Karpas-422 (cell line): ENCODE data around the gene AK8. TPM values are rescaled to one million over a fixed set of nuclear protein-coding genes. Genes with fewer than 3 reads are reported as not detected.

Source experiments
- DNase-seq: peaks from one replicate; pipeline ENCODE4 v3.0.0-alpha.2; 2015
- H2AFZ ChIP-seq: fragments of 200-600 bp; sonication (generic); 2 replicates; pipeline ENCODE4 v1.6.1; 2014; ENCODE audit warnings: antibody characterized with exemption, low read length, mixed read lengths
- H3K27ac ChIP-seq: fragments of 200-600 bp; sonication (generic); 2 replicates; pipeline ENCODE4 v1.5.1; 2014; ENCODE audit warnings: mild to moderate bottlenecking, low read length, moderate library complexity
- H3K27me3 ChIP-seq: fragments of 200-600 bp; sonication (generic); 2 replicates; pipeline ENCODE4 v1.6.1; 2014; ENCODE audit warnings: low read length, mixed read lengths
- H3K36me3 ChIP-seq: fragments of 200-600 bp; sonication (generic); 2 replicates; pipeline ENCODE4 v1.6.1; 2014; ENCODE audit warnings: low read length, mixed read lengths; ENCODE audit not compliant: insufficient read depth
- H3K4me1 ChIP-seq: fragments of 200-600 bp; sonication (generic); 2 replicates; pipeline ENCODE4 v1.6.1; 2014; ENCODE audit warnings: mild to moderate bottlenecking, low read length, mixed read lengths
- H3K4me2 ChIP-seq: fragments of 200-600 bp; sonication (generic); 2 replicates; pipeline ENCODE4 v1.6.1; 2014; ENCODE audit warnings: low read length, low read depth, mild to moderate bottlenecking; ENCODE audit not compliant: poor library complexity, severe bottlenecking
- H3K4me3 ChIP-seq: fragments of 200-600 bp; sonication (generic); 2 replicates; pipeline ENCODE4 v1.5.1; 2014; ENCODE audit warnings: mild to moderate bottlenecking, antibody characterized with exemption, low read length, mixed read lengths
- H3K79me2 ChIP-seq: fragments of 200-600 bp; sonication (generic); 2 replicates; pipeline ENCODE4 v1.6.1; 2014; ENCODE audit warnings: mild to moderate bottlenecking, low read length, mixed read lengths
- H3K9ac ChIP-seq: fragments of 200-600 bp; sonication (generic); 2 replicates; pipeline ENCODE4 v1.6.0; 2014; ENCODE audit warnings: low read length
- H3K9me2 ChIP-seq: fragments of 200-600 bp; sonication (generic), shearing (Covaris generic); replicated peaks from 2 replicates; pipeline ENCODE4 v1.6.0; 2014; ENCODE audit warnings: mild to moderate bottlenecking, low read length, moderate library complexity; ENCODE audit not compliant: insufficient read depth
- H3K9me3 ChIP-seq: fragments of 300-700, 200-600 bp; sonication (generic); 2 replicates; pipeline ENCODE4 v1.6.1; 2014; ENCODE audit warnings: low read length, mixed read lengths
- H4K20me1 ChIP-seq: fragments of 200-600 bp; sonication (generic); 2 replicates; pipeline ENCODE4 v1.6.1; 2014; ENCODE audit warnings: mild to moderate bottlenecking, antibody characterized with exemption, low read length, low read depth; ENCODE audit not compliant: insufficient read depth
- total RNA-seq: library from RNA; depleted of rRNA; stranded (reverse); fragments of >200 nt; shearing (Covaris generic); gene quantifications from 2 replicates; pipeline ENCODE4 v1.2.3, GENCODE V29; 2014; ENCODE audit warnings: low replicate concordance

The AK8 gene
- total RNA-seq, 1 experiment from 2014 or later = not detected

DNA sequence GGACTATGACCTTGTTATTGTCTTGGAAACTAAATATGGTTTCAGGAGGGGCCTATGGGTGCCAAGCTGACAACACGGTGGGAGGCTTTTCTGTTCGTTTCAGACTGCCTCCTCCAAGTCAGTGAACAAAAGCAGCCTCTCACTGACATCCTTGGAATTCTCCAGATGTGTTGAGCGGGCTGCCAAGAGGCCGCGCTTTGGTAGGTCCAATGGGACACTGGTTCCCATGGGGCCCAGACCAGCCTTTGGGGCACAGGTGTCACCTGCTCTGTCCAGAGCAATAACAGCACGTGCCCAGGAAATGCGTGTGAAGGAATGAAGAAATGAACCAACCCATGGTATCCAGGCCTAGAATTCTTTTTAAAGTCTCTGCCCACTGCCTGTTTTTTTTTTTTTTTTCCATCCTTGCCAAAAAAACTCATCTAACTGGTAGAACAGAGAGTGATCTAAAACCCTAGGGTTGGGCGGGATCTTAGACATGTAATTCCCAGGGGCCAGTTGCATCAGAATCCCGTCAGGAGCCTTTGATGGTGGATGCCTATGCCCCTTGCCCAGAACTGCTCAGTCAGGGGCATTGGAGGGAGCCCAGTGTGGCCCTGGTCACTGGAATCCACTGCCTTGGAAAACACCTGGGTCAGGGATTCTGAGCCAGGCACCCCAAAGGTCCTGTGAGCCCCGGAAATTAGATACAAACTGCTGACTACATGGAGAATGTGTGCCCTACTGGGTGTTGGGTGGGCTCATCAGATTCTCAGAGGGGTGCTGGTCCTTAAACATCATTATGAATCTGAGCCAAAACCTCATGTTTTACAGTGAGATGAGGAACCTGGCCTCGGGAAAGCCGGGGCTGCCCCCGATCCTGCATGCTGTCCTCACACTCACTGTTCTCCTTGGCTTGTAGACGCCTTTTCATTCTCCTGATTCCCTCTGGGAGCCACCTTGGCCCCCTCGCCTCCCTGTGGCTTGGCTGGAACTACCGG is 147.7 kb downstream of the AK8 start:
- no peak for DNase-seq
- no peaks in the 10 kb centered on the region for H4K20me1 ChIP-seq
- H3K9ac ChIP-seq = no peak overlapping the region
- no peaks in the 10 kb centered on the region for H3K9me3 ChIP-seq
- H3K4me3 ChIP-seq = no peak overlapping the region
- H3K36me3 ChIP-seq = no peaks in the 10 kb centered on the region
- H3K27me3 ChIP-seq = no peaks in the 10 kb centered on the region
- no peak overlapping the region for H2AFZ ChIP-seq
- H3K4me1 ChIP-seq = no peaks in the 10 kb centered on the region
- no peak overlapping the region for H3K27ac ChIP-seq
- no peaks in the 10 kb centered on the region for H3K9me2 ChIP-seq
- H3K4me2 ChIP-seq = no peak overlapping the region
- no peaks in the 10 kb centered on the region for H3K79me2 ChIP-seq

DNA sequence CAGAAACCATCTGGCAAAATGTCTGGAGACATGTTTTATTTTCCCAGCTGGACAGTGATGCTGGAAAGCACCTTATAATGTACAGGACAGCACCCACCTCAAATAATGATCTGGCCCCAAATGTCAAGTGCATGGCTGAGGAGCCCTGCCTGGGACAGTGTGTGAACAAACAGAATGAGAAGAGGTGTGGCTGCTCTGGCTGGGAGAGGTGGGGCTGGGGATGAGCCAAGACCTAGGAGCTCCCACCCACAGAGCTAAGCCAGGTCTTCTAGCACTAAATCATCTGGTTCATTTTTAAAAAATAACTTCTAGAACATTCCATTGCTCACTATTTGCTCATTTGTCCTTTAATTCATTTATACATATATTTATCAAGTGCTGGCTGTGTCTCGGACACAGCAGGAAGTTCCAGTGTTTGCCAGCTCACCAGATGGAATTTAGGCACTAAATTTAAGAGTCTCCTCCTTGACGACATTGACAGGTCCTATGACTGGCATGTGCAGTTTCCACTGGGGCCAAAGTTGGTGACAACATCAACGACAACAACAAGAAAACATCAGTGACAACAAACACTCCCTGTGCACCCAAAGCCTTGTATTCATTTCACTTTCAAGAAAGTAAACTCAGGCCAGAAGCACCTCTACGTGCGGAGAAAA is 148.7 kb downstream of the AK8 start:
- Histone ChIP-seq H3K79me2 (no peaks in the 10 kb centered on the region), H3K27me3 (no peaks in the 10 kb centered on the region), H2AFZ (no peak overlapping the region), H3K4me2 (no peak overlapping the region), H3K4me1 (no peaks in the 10 kb centered on the region), H4K20me1 (no peaks in the 10 kb centered on the region), H3K36me3 (no peaks in the 10 kb centered on the region), H3K4me3 (no peak overlapping the region), H3K9ac (no peak overlapping the region), H3K9me3 (no peaks in the 10 kb centered on the region), H3K9me2 (no peaks in the 10 kb centered on the region), H3K27ac (no peak overlapping the region)
- DNase-seq = no peak

DNA sequence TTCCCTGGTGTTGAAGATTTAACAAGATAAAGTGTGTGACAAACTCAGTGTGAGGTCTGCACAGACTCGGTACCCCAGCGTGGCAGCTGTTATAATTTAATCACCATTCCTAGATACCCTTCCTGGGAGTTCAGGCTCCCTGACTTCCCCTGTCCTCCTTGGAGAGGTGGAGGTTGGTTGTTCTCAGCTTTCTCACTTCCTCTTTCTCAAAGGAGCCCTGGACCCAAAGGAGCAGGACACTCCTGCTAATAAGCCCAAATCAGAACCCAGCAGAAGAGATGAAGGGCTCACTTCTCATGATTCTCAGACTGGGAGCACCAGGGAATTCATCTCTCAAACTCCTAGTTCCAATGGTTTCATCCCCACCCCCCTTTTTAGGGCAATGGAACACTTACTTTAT is 149.6 kb downstream of the AK8 start:
- Histone ChIP-seq H3K27me3 (no peaks in the 10 kb centered on the region), H3K36me3 (no peaks in the 10 kb centered on the region), H3K4me3 (no peak overlapping the region), H3K9me3 (no peaks in the 10 kb centered on the region), H3K79me2 (no peaks in the 10 kb centered on the region), H3K9ac (no peak overlapping the region), H4K20me1 (0 out of 2 replicates have a peak, but pooled peaks cover 3% of the 10 kb centered on the region), H3K27ac (no peak overlapping the region), H2AFZ (no peak overlapping the region), H3K4me2 (no peak overlapping the region), H3K4me1 (no peaks in the 10 kb centered on the region), H3K9me2 (no peaks in the 10 kb centered on the region)
- DNase-seq = no peak

DNA sequence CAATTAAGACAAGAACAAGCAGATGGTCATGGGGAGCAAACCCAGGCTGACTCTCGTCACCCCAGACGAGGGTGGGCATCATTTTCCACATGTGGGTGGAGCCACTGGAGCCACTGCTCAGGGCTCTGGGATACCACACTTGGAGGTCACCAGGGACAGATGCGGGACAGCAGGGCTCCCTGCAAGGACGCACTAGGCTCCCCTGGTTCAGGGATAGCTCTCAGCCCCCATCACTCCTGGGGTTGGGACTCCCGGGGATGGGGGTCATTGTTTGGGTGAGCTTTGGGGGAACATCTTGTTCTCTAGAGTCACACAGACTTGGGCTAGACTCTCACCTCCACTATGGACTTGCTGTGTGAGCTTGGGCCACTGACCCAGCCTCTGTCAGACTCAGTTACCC is 150.0 kb downstream of the AK8 start:
- Histone ChIP-seq H3K4me2 (no peak overlapping the region), H3K4me3 (no peak overlapping the region), H3K36me3 (no peaks in the 10 kb centered on the region), H3K9me3 (no peaks in the 10 kb centered on the region), H3K4me1 (no peaks in the 10 kb centered on the region), H3K27ac (no peak overlapping the region), H2AFZ (no peak overlapping the region), H3K79me2 (no peaks in the 10 kb centered on the region), H3K9me2 (no peaks in the 10 kb centered on the region), H4K20me1 (0 out of 2 replicates have a peak, but pooled peaks cover 3% of the 10 kb centered on the region), H3K27me3 (no peaks in the 10 kb centered on the region), H3K9ac (no peak overlapping the region)
- no peak for DNase-seq

DNA sequence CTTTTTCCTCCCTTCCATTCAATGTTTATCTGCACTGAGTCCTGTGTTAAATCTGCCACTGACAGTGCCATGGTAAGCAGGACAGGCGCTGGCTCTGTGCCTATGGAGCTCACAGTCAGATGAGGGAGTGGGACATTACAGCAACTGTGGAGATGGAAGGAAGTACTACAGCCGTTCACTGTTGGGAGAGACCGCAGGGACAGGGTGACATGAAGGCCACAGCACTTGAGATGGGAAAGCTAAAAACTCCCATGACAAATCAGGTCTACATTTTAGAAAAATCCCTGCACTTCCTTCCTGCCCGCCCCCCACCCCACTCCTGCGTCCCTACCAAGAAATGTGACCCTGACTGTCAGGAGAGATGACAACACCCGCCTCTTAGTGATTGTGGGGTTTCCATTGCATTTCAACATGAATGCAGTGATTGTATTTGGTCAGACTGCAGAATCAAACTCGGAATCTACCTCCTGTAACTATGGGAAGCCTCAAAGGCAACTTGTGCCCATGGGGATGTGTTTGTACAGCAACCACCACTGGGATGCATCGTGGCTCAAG is 151.4 kb downstream of the AK8 start:
- H3K36me3 ChIP-seq = no peaks in the 10 kb centered on the region
- H3K4me1 ChIP-seq = no peaks in the 10 kb centered on the region
- no peak overlapping the region for H2AFZ ChIP-seq
- no peaks in the 10 kb centered on the region for H3K27me3 ChIP-seq
- no peaks in the 10 kb centered on the region for H3K9me3 ChIP-seq
- no peaks in the 10 kb centered on the region for H3K9me2 ChIP-seq
- 0 out of 2 replicates have a peak, but pooled peaks cover 3% of the 10 kb centered on the region for H4K20me1 ChIP-seq
- no peak overlapping the region for H3K27ac ChIP-seq
- no peak overlapping the region for H3K9ac ChIP-seq
- no peak overlapping the region for H3K4me3 ChIP-seq
- no peaks in the 10 kb centered on the region for H3K79me2 ChIP-seq
- DNase-seq = no peak
- no peak overlapping the region for H3K4me2 ChIP-seq

DNA sequence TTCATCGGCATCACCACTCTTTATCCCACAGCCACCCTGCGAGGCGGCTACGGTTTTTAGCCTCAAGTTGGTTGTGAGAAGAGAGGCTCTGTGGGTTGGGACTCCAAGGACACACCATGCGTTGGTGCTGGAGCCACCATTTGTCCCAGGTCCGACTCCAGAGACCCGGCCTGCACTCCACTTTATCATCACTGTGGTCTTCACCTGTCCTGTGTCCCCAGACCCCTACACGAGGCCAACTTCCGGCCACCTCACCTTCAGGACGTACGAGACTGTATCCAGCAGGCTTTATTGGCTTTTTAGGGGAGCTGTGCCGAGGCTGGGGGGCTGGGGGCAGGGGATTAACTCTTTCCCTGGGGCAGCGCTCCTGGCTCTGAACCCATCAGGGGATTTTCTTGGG is 152.8 kb downstream of the AK8 start:
- DNase-seq = no peak
- H2AFZ ChIP-seq = no peak overlapping the region

DNA sequence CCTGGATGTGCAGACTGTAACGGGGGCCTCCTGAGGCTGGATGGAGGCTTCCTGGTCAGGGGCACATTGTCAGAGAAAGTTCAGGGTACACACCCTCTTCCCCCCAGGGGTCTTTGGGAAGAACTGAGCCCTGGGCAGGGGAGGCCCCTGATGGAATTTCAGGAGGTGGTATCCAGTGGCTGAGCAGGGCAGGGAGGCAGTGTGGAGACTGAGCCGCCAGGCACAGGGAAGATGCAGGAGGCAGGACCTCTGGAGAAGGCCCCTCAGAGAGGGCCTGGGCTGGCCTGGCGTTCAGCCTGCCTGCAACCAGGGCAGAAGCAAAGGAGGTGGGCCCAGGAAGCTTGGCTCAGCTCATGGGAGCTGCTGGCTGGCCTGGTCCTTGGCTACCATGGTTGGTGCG is 154.3 kb downstream of the AK8 start:
- no peaks in the 10 kb centered on the region for H3K79me2 ChIP-seq
- H3K27ac ChIP-seq = no peak overlapping the region
- no peaks in the 10 kb centered on the region for H3K36me3 ChIP-seq
- 0 out of 2 replicates have a peak, but pooled peaks cover 3% of the 10 kb centered on the region for H4K20me1 ChIP-seq
- no peak overlapping the region for H3K9ac ChIP-seq
- DNase-seq = no peak
- no peaks in the 10 kb centered on the region for H3K9me3 ChIP-seq
- no peaks in the 10 kb centered on the region for H3K27me3 ChIP-seq
- no peak overlapping the region for H3K4me3 ChIP-seq
- H3K4me2 ChIP-seq = no peak overlapping the region
- no peaks in the 10 kb centered on the region for H3K9me2 ChIP-seq
- H2AFZ ChIP-seq = no peak overlapping the region
- H3K4me1 ChIP-seq = no peaks in the 10 kb centered on the region

More for the DNA sequence above, 152.8 kb downstream of the AK8 start:
- Histone ChIP-seq H3K79me2 (no peaks in the 10 kb centered on the region), H3K4me1 (no peaks in the 10 kb centered on the region), H3K9me2 (no peaks in the 10 kb centered on the region), H4K20me1 (0 out of 2 replicates have a peak, but pooled peaks cover 3% of the 10 kb centered on the region), H3K9ac (no peak overlapping the region), H3K27ac (no peak overlapping the region), H3K9me3 (no peaks in the 10 kb centered on the region), H3K36me3 (no peaks in the 10 kb centered on the region), H3K4me3 (no peak overlapping the region), H3K4me2 (no peak overlapping the region), H3K27me3 (no peaks in the 10 kb centered on the region)

DNA sequence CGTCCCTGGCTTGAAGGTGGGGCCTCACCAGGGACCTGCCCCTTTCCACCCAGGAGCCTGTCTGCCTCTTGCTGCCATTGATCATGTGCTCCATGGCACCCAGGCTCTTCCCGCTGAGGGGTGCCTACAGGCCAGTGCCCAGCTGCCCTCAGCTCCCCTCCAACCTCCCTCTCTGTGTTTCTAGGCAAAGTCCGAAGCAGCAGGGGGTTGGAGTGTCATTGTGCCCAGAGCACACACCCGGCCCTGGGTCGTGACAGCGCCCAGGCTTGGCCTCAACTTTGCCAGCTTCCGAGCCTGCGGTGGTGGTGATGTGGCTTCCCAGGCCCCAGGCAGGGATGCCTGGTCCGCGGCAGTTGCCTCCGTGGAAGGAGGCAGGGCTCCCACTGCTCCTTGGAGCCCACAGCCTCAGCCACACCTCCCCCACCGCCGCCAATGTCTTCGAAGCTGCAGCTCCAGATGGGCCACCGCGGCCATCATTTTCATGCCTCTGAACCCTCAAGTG is 155.5 kb downstream of the AK8 start:
- Histone ChIP-seq H4K20me1 (0 out of 2 replicates have a peak, but pooled peaks cover 3% of the 10 kb centered on the region), H3K27me3 (no peaks in the 10 kb centered on the region), H3K9ac (no peak overlapping the region), H3K9me3 (no peaks in the 10 kb centered on the region), H3K36me3 (no peaks in the 10 kb centered on the region), H3K79me2 (no peaks in the 10 kb centered on the region), H3K9me2 (no peaks in the 10 kb centered on the region), H3K27ac (no peak overlapping the region), H2AFZ (no peak overlapping the region), H3K4me2 (no peak overlapping the region), H3K4me1 (no peaks in the 10 kb centered on the region), H3K4me3 (no peak overlapping the region)
- no peak for DNase-seq
